GM18520 (cell line): ENCODE results near the gene PTGES3L.
"Not testable (repeated sequence)": the region's sequence is repeated elsewhere in the genome, so short reads cannot be mapped to it uniquely, and the experiment has no call there.

Experiments
- ATAC-seq: cut with Tn5 transposase; IDR thresholded peaks from one replicate; pipeline ENCODE4 v1.9.1; 2021; ENCODE audit not compliant: unreplicated experiment

PTGES3L gene

GRCh38 chr17:43014649-43015542 is 35.0 kb upstream of the PTGES3L start:
- ATAC-seq, result no peak

- ATAC-seq, result no peak
Measured at GRCh38 chr17:43014020-43014648, 34.3 kb upstream of the PTGES3L start.

- ATAC-seq, result no peak
Measured at GRCh38 chr17:43013296-43013695, 33.4 kb upstream of the PTGES3L start.

- ATAC-seq, result no peak
Measured at GRCh38 chr17:43011728-43012472, 32.0 kb upstream of the PTGES3L start.

- ATAC-seq, result no peak
Measured at GRCh38 chr17:43010667-43011308, 30.9 kb upstream of the PTGES3L start.

- ATAC-seq, result peak; percentile 61
Measured at GRCh38 chr17:43006639-43007551, 27.0 kb upstream of the PTGES3L start, which contains the start of gene IFI35. TSS of gene IFI35 (plus strand) at chr17:43006784. CDS start at chr17:43006948, 164 bp downstream.

- no peak for ATAC-seq
Measured at GRCh38 chr17:43003542-43004172, 23.8 kb upstream of the PTGES3L start.

- not testable (repeated sequence) for ATAC-seq
Measured at GRCh38 chr17:43000894-43001293, 21.0 kb upstream of the PTGES3L start.

- ATAC-seq, result no peak
Measured at GRCh38 chr17:42999003-42999525, 19.2 kb upstream of the PTGES3L start.

GRCh38 chr17:42997984-42998938 is 18.4 kb upstream of the PTGES3L start, which contains the start of gene RPL27:
TSS of gene RPL27 (plus strand) at chr17:42998419. CDS start at chr17:42998751, 332 bp downstream.
- ATAC-seq, result peak; percentile 96

- ATAC-seq, result no peak
Measured at GRCh38 chr17:42997390-42997983, 17.6 kb upstream of the PTGES3L start.

GRCh38 chr17:42993913-42994312 is 14.0 kb upstream of the PTGES3L start:
- not testable (repeated sequence) for ATAC-seq

- no peak for ATAC-seq
Measured at GRCh38 chr17:42992872-42993271, 13.0 kb upstream of the PTGES3L start.

- no peak for ATAC-seq
Measured at GRCh38 chr17:42991471-42991870, 11.6 kb upstream of the PTGES3L start.

- no peak for ATAC-seq
Measured at GRCh38 chr17:42989726-42990652, 10.1 kb upstream of the PTGES3L start.

GRCh38 chr17:42989141-42989540 is 9.3 kb upstream of the PTGES3L start:
- no peak for ATAC-seq
